Retinal pigment epithelial cell (primary cell): ENCODE results near the gene CDC42SE1.

Experiments
- DNase-seq: peaks from one replicate; pipeline ENCODE4 v3.0.0-alpha.2; 2010; ENCODE audit warnings: low read depth
- H3K4me3 ChIP-seq: 2 replicates; pipeline ENCODE4 v1.5.1; 2011; ENCODE audit warnings: mild to moderate bottlenecking, low read length, control low read depth, moderate library complexity
- CTCF ChIP-seq: conservative IDR thresholded peaks from 2 replicates; pipeline ENCODE4 v1.5.1; 2011; ENCODE audit warnings: low read depth, low read length, control low read depth, inconsistent platforms

The CDC42SE1 gene

GRCh38 chr1:151024540-151025146, 34.8 kb downstream of the CDC42SE1 start:
- H3K4me3 ChIP-seq, result no peak overlapping the region
- no peak for DNase-seq
- peak; percentile 83 for TF ChIP-seq CTCF

- no peak overlapping the region for H3K4me3 ChIP-seq
- DNase-seq, result no peak
These were observed 45.9 kb downstream of the CDC42SE1 start for GRCh38 chr1:151013518-151013917.

GRCh38 chr1:151012684-151013471, 46.5 kb downstream of the CDC42SE1 start:
- TF ChIP-seq CTCF, result no peak
- DNase-seq, result no peak
- no peak overlapping the region for H3K4me3 ChIP-seq

More at GRCh38 chr1:151013518-151013917, 45.9 kb downstream of the CDC42SE1 start:
- TF ChIP-seq CTCF, result no peak

- no peak overlapping the region for H3K4me3 ChIP-seq
- TF ChIP-seq CTCF, result no peak
These were observed 48.1 kb downstream of the CDC42SE1 start for GRCh38 chr1:151011154-151011850.

GRCh38 chr1:151010346-151010726, 49.1 kb downstream of the CDC42SE1 start:
- no peak overlapping the region for H3K4me3 ChIP-seq
- no peak for TF ChIP-seq CTCF
- no peak for DNase-seq

More at GRCh38 chr1:151011154-151011850, 48.1 kb downstream of the CDC42SE1 start:
- no peak for DNase-seq

GRCh38 chr1:151009674-151010345, 49.6 kb downstream of the CDC42SE1 start:
- H3K4me3 ChIP-seq, result no peak overlapping the region

More at GRCh38 chr1:151009674-151010345, 49.6 kb downstream of the CDC42SE1 start:
- no peak for TF ChIP-seq CTCF
- DNase-seq, result no peak
